Endothelial cell (in vitro differentiated cells): ENCODE data around the gene CENATAC. TPM values are rescaled to one million over a fixed set of nuclear protein-coding genes. Genes with fewer than 3 reads are reported as not detected.
"Not testable (repeated sequence)": the region's sequence is repeated elsewhere in the genome, so short reads cannot be mapped to it uniquely, and the experiment has no call there.

Experiments
- DNase-seq: peaks from one replicate; pipeline ENCODE4 v3.0.0; 2021; ENCODE audit warnings: low spot score
- H3K27ac Mint-ChIP-seq: one replicate; pipeline ENCODE4 v1.8.0; 2021; ENCODE audit warnings: mixed read lengths, inconsistent platforms; ENCODE audit not compliant: unreplicated experiment
- H3K27me3 Mint-ChIP-seq: one replicate; pipeline ENCODE4 v1.8.0; 2021; ENCODE audit warnings: mild to moderate bottlenecking, moderate library complexity, mixed read lengths, inconsistent platforms; ENCODE audit not compliant: unreplicated experiment
- H3K36me3 Mint-ChIP-seq: one replicate; pipeline ENCODE4 v1.8.0; 2021; ENCODE audit warnings: mild to moderate bottlenecking, low read depth, mixed read lengths, inconsistent platforms; ENCODE audit not compliant: unreplicated experiment
- H3K4me1 Mint-ChIP-seq: one replicate; pipeline ENCODE4 v1.8.0; 2021; ENCODE audit warnings: mild to moderate bottlenecking, mixed read lengths, inconsistent platforms; ENCODE audit not compliant: unreplicated experiment
- H3K4me3 Mint-ChIP-seq: one replicate; pipeline ENCODE4 v1.8.0; 2021; ENCODE audit warnings: mild to moderate bottlenecking, mixed read lengths, inconsistent platforms; ENCODE audit not compliant: unreplicated experiment
- H3K9me3 Mint-ChIP-seq: one replicate; pipeline ENCODE4 v1.8.0; 2021; ENCODE audit warnings: mixed read lengths, inconsistent platforms; ENCODE audit not compliant: unreplicated experiment
- CTCF ChIP-seq: fragments of 200-600 bp; sonication (generic); IDR thresholded peaks from one replicate; pipeline ENCODE4 v1.5.0; 2021; ENCODE audit warnings: antibody characterized with exemption; ENCODE audit not compliant: unreplicated experiment
- total RNA-seq: library from RNA; stranded (reverse); fragmentation: NEBNext Ultra II Directional; extraction: Animal tissue kit (Norgen Biotek cat#: 25700); gene quantifications from one replicate; pipeline ENCODE4 v1.2.1, GENCODE V29; 2021; ENCODE audit not compliant: unreplicated experiment

Gene CENATAC
- total RNA-seq, 1 donor from 2014 or later = 34.7 TPM

GRCh38 chr11:119030329-119031047 lies 32.5 kb downstream of the CENATAC start, which contains the start of gene SLC37A4:
Gene SLC37A4, minus strand, starts transcription at chr11:119030877.
- peak; percentile 92 for TF ChIP-seq CTCF
- Mint-ChIP-seq H3K27me3 (peaks cover 3% of the 10 kb centered on the region), H3K27ac (peak within 1 kb of the TSS; percentile 25)

GRCh38 chr11:119031912-119032280 lies 34.0 kb downstream of the CENATAC start:
- DNase-seq = no peak
- Mint-ChIP-seq H3K27ac (no peak overlapping the region), H3K4me3 (peak overlapping the region; percentile 22)

More at GRCh38 chr11:119030329-119031047, 32.5 kb downstream of the CENATAC start, which contains the start of gene SLC37A4:
- H3K9me3 Mint-ChIP-seq = no peaks in the 10 kb centered on the region
- peaks cover 3% of the 10 kb centered on the region for H3K36me3 Mint-ChIP-seq
- peak within 1 kb of the TSS; percentile 79 for H3K4me3 Mint-ChIP-seq
- H3K4me1 Mint-ChIP-seq = peaks cover 13% of the 10 kb centered on the region
- DNase-seq = peak; percentile 97

GRCh38 chr11:119033421-119033820 lies 35.5 kb downstream of the CENATAC start:
- H3K4me1 Mint-ChIP-seq = peaks cover 13% of the 10 kb centered on the region
- not testable (repeated sequence) for H3K4me3 Mint-ChIP-seq, H3K9me3 Mint-ChIP-seq, DNase-seq, H3K27ac Mint-ChIP-seq, H3K27me3 Mint-ChIP-seq, H3K36me3 Mint-ChIP-seq

More at GRCh38 chr11:119031912-119032280, 34.0 kb downstream of the CENATAC start:
- no peak for TF ChIP-seq CTCF
- Mint-ChIP-seq H3K9me3 (no peaks in the 10 kb centered on the region), H3K27me3 (peaks cover 3% of the 10 kb centered on the region), H3K36me3 (no peaks in the 10 kb centered on the region), H3K4me1 (peaks cover 13% of the 10 kb centered on the region)

GRCh38 chr11:119034813-119035212 lies 36.9 kb downstream of the CENATAC start:
- Mint-ChIP-seq H3K27me3 (peaks cover 2% of the 10 kb centered on the region), H3K4me1 (peaks cover 2% of the 10 kb centered on the region), H3K4me3 (no peak overlapping the region), H3K27ac (no peak overlapping the region), H3K36me3 (no peaks in the 10 kb centered on the region), H3K9me3 (no peaks in the 10 kb centered on the region)
- no peak for TF ChIP-seq CTCF
- no peak for DNase-seq

GRCh38 chr11:119038884-119039283 lies 40.9 kb downstream of the CENATAC start:
- Mint-ChIP-seq H3K36me3 (no peaks in the 10 kb centered on the region), H3K27ac (no peak overlapping the region), H3K9me3 (no peaks in the 10 kb centered on the region), H3K27me3 (no peaks in the 10 kb centered on the region), H3K4me1 (no peaks in the 10 kb centered on the region), H3K4me3 (no peak overlapping the region)
- DNase-seq = no peak
- TF ChIP-seq CTCF = no peak

GRCh38 chr11:119039471-119039870 lies 41.5 kb downstream of the CENATAC start:
- DNase-seq, H3K27me3 Mint-ChIP-seq, H3K36me3 Mint-ChIP-seq, H3K27ac Mint-ChIP-seq, H3K4me1 Mint-ChIP-seq, H3K4me3 Mint-ChIP-seq, H3K9me3 Mint-ChIP-seq: not testable (repeated sequence)
